T-helper 1 cell treated with Interleukin-12 subunit alpha and Interleukin-12 subunit beta and Interleukin-4 antibody, amounts not matched to agents 30 ng/mL and 1 ng/mL, for 36 hours (primary cell): ENCODE results near the gene RER1. TPM values are rescaled to one million over a fixed set of nuclear protein-coding genes. Genes with fewer than 3 reads are reported as not detected.

ENCODE experiments used
- intact Hi-C: fragments of 100-400 bp; cut with micrococcal nuclease; formaldehyde crosslinking; loops from one replicate; pipeline ENCODE4 v1.15.1; 2024
- total RNA-seq: library from RNA; stranded (reverse); gene quantifications from 2 replicates; pipeline ENCODE4 v1.2.3, GENCODE V29; 2022

The RER1 gene
- total RNA-seq, 1 donor from 2014 or later, result 162 TPM

GRCh38 chr1:2375923-2376260 lies 15.7 kb upstream of the RER1 start:
- intact Hi-C loops, result no loop called here

- intact Hi-C loops, result no loop called here
These were observed 15.3 kb upstream of the RER1 start for GRCh38 chr1:2376261-2376741.

GRCh38 chr1:2376931-2377672 lies 14.5 kb upstream of the RER1 start:
- intact Hi-C loops, result no loop called here

- intact Hi-C loops, result no loop called here
These were observed 13.7 kb upstream of the RER1 start for GRCh38 chr1:2377751-2378440.

- intact Hi-C loops, result no loop called here
These were observed 13.2 kb upstream of the RER1 start for GRCh38 chr1:2378441-2378851.

- intact Hi-C loops, result no loop called here
These were observed 12.5 kb upstream of the RER1 start for GRCh38 chr1:2378956-2379732.

- intact Hi-C loops, result no loop called here
These were observed 11.8 kb upstream of the RER1 start for GRCh38 chr1:2379733-2380404.

GRCh38 chr1:2380816-2381591 lies 10.6 kb upstream of the RER1 start:
- intact Hi-C loops, result loop anchor here (1.0 kb wide), 2 partner anchors 182 to 186 kb away; no protein-coding TSS in a partner anchor

- intact Hi-C loops, result loop anchor here (1.0 kb wide), 2 partner anchors 183 to 187 kb away; no protein-coding TSS in a partner anchor
These were observed 9.7 kb upstream of the RER1 start for GRCh38 chr1:2381741-2382620.

- intact Hi-C loops, result no loop called here
These were observed 8.8 kb upstream of the RER1 start for GRCh38 chr1:2382621-2383361.

GRCh38 chr1:2383576-2383975 lies 8.1 kb upstream of the RER1 start:
- intact Hi-C loops, result no loop called here

- intact Hi-C loops, result no loop called here
These were observed 7.3 kb upstream of the RER1 start for GRCh38 chr1:2384130-2384860.

- intact Hi-C loops, result no loop called here
These were observed 6.6 kb upstream of the RER1 start for GRCh38 chr1:2384941-2385481.

GRCh38 chr1:2385606-2386280 lies 5.9 kb upstream of the RER1 start:
- intact Hi-C loops, result no loop called here

GRCh38 chr1:2386636-2387611 lies 4.7 kb upstream of the RER1 start:
- intact Hi-C loops, result no loop called here
